GM18909 (cell line): ENCODE data around the gene NOS1AP.

Experiments used
- ATAC-seq: cut with Tn5 transposase; IDR thresholded peaks from one replicate; pipeline ENCODE4 v1.9.1; 2021; ENCODE audit warnings: mild to moderate bottlenecking; ENCODE audit not compliant: unreplicated experiment, poor library complexity

NOS1AP gene

GRCh38 chr1:162388083-162388594, 318.6 kb downstream of the NOS1AP start:
- ATAC-seq = no peak

- no peak for ATAC-seq
Observed at GRCh38 chr1:162388615-162389014, 319.1 kb downstream of the NOS1AP start.

- peak; percentile 57 for ATAC-seq
Observed at GRCh38 chr1:162389021-162389818, 319.7 kb downstream of the NOS1AP start.

GRCh38 chr1:162389971-162390370, 320.5 kb downstream of the NOS1AP start:
- peak; percentile 17 for ATAC-seq

GRCh38 chr1:162390396-162391185, 321.1 kb downstream of the NOS1AP start:
- no peak for ATAC-seq

- no peak for ATAC-seq
Observed at GRCh38 chr1:162391790-162392563, 322.5 kb downstream of the NOS1AP start.

- ATAC-seq = no peak
Observed at GRCh38 chr1:162396201-162396906, 326.9 kb downstream of the NOS1AP start.

- ATAC-seq = no peak
Observed at GRCh38 chr1:162397039-162397448, 327.6 kb downstream of the NOS1AP start.

GRCh38 chr1:162397943-162398560, 328.6 kb downstream of the NOS1AP start:
- no peak for ATAC-seq

GRCh38 chr1:162398999-162399580, 329.6 kb downstream of the NOS1AP start:
- no peak for ATAC-seq

- no peak for ATAC-seq
Observed at GRCh38 chr1:162400790-162401355, 331.4 kb downstream of the NOS1AP start.

- ATAC-seq = no peak
Observed at GRCh38 chr1:162404550-162405160, 335.2 kb downstream of the NOS1AP start.

- ATAC-seq = no peak
Observed at GRCh38 chr1:162405800-162406199, 336.3 kb downstream of the NOS1AP start.

- no peak for ATAC-seq
Observed at GRCh38 chr1:162406811-162407210, 337.3 kb downstream of the NOS1AP start.

- no peak for ATAC-seq
Observed at GRCh38 chr1:162407539-162407938, 338.0 kb downstream of the NOS1AP start.

GRCh38 chr1:162412002-162412401, 342.5 kb downstream of the NOS1AP start, which contains the start of gene SH2D1B:
SH2D1B (minus strand) TSS chr1:162412136; CDS start chr1:162412016, 120 bp downstream.
- ATAC-seq = no peak

GRCh38 chr1:162416215-162416614, 346.7 kb downstream of the NOS1AP start:
- no peak for ATAC-seq

- no peak for ATAC-seq
Observed at GRCh38 chr1:162416909-162417308, 347.4 kb downstream of the NOS1AP start.
